SKM-1 (cell line): ENCODE data around the gene DOCK6.
A peak's percentile ranks its signal among the peaks of the same experiment; 100 is the strongest.
"Not testable (repeated sequence)": the region's sequence is repeated elsewhere in the genome, so short reads cannot be mapped to it uniquely, and the experiment has no call there.

Experiments used
- DNase-seq: peaks from one replicate; lab custom pipeline; 2025; ENCODE audit not compliant: unreplicated experiment; lab: John Stamatoyannopoulos, UW

DOCK6 gene

GRCh38 chr19:11177592-11177991 is 84.7 kb downstream of the DOCK6 start:
- no peak for DNase-seq

GRCh38 chr19:11176466-11177193 is 85.7 kb downstream of the DOCK6 start:
- DNase-seq, result no peak

DNA sequence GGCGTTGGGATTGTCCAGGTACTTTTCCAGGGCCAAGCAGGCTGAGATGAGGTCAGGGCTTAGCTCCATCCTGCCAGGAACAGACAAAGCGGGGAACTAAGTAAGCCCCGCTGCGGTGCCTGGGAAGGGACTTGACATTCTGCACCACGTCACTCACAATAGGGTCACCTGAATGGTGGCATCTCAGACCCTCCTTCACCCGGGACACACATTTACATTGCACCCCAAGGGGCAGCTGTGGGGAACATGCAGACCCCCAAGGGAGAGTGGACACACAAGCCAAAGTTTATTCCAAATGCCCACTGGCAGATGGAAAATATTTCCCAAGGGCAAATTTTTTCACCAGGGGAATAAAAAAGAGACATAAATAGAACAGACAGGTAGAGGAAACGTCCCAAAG is 86.4 kb downstream of the DOCK6 start:
- no peak for DNase-seq

DNA sequence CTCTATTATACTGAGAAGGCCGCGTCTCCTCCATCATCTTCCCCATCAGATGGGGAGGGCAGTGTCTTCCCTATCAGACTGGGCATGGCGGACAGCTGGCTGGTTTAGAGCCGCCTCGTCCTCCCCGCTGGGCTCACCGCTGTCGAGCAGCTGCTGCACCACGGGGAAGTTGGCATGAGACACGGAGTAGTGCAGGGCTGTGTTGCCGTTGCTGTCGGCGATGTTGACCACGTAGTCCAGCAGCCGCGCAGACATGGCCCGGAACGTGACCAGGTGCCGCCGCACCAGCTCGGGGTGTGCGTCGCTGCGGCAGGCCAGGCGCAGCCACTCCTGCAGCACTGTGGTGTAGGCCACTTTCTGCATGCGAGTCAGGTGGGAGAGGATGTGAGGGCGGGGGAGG is 88.0 kb downstream of the DOCK6 start:
- DNase-seq, result no peak

DNA sequence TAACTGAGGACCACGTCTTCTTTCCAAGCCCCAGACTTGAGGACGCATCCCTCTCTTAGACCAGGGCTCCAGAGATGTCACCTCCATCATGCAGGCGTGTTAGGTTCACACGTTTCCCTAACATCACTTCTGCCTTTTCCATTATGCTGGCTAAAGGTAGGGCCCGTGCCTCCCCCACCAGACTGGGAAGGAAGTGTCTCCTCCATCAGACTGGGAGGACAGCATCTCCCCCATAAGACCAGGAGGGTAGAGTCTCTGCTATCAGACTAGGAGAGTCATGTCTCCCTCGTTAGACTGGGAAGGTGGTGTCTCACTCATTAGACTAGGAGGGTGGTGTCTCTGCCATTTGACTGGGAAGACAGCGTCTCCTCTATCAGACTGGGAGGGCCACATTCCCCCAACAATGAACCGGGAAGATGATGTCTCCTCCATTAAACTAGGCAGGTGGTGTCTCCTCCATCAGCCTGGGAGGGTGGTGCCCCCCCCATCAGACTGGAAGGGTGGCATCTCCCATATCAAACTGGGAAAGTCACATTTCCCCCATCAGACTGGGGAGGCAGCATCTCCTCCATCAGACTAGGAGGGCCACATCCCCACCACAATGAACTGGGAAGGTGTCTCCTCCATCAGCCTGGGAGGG is 88.7 kb downstream of the DOCK6 start:
- DNase-seq, result no peak

DNA sequence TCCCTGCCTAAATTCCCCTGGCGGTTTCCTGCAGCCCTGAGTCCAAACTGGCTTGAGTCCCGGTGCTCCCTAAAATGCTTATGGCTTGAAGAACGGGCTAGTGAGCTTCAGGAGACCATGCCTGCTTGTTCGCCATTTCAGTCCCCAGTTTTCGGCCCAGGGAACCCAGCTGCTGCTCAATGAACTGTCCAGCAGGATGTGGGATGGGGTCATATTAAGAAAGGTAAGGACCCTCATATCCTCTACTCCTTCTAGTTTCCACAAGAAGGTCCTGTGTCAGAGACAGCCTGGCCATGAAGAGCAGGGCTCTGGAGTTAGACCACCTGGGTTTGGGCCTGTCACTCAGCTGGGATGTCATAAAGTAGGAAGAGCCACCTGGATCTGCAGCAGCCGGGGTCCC is 89.7 kb downstream of the DOCK6 start:
- no peak for DNase-seq

DNA sequence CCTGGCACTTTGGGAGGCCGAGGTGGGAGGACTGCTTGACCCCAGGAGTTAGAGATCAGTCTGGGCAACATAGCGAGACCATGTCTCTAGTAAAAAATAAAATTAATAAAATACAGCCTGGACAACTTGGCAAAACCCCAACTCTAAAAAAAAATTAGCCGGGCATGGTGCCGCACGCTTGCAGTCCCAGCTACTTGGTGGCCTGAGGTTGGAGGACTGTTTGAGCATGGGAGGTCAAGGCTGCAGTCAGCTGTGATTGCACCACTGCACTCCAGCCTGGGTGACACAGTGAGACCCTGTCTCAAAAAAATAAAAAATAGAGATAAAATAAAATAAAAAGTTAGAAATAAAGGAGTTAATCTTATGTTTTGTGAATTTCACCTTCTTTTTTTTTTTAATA is 91.2 kb downstream of the DOCK6 start:
- no peak for DNase-seq

- DNase-seq, result no peak
Measured at GRCh38 chr19:11169896-11170678, 92.2 kb downstream of the DOCK6 start.

DNA sequence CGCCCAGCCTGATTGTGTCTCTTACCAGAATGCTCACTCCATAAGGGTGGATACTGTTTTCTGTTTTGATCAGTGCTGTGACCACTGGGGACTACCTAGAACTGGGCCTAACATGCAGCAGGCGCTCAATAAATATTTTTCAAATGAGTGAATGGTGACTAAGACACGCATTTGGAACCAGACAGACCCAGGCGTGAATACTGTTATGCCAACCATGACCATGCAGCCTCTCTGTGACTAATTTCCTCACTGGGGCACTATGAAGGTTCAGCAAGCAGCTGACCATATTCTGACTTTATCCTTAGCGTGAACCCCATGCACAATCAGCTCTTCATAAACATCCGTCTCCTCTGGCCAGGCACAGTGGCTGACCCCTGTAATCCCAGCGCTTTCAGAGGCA is 93.8 kb downstream of the DOCK6 start:
- DNase-seq, result no peak

GRCh38 chr19:11166281-11167142 is 95.8 kb downstream of the DOCK6 start:
- no peak for DNase-seq

GRCh38 chr19:11165486-11166030 is 96.8 kb downstream of the DOCK6 start:
- no peak for DNase-seq

DNA sequence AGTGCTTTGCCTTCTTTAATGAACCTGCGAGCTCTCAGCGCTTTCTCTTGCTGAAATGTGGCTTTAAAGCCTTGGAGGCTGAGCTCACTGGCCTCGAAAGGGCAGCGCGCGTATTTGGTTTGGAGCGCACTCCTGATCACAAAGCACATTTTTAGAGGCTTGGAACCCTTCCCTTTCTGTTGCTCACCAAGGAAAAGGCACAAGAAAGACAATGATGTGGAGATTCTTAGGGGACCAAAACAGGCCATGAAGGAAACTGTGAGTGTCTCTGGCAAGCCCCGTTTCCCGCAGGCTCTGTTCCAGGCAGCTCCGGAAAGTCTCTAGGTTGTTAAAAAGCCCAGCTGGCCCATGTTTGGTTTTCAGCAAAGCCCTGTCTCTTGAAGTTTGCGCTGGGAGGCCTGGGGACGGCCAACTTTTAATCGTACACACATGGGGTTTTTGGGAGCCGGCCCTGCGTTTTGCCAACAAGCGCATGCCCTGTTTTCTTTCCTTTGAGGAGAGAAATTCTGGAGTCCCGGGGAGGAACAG is 97.4 kb downstream of the DOCK6 start:
- no peak for DNase-seq

- no peak for DNase-seq
Measured at GRCh38 chr19:11164296-11164695, 98.0 kb downstream of the DOCK6 start.

- DNase-seq, result not testable (repeated sequence)
Measured at GRCh38 chr19:11160440-11160768, 101.9 kb downstream of the DOCK6 start.

DNA sequence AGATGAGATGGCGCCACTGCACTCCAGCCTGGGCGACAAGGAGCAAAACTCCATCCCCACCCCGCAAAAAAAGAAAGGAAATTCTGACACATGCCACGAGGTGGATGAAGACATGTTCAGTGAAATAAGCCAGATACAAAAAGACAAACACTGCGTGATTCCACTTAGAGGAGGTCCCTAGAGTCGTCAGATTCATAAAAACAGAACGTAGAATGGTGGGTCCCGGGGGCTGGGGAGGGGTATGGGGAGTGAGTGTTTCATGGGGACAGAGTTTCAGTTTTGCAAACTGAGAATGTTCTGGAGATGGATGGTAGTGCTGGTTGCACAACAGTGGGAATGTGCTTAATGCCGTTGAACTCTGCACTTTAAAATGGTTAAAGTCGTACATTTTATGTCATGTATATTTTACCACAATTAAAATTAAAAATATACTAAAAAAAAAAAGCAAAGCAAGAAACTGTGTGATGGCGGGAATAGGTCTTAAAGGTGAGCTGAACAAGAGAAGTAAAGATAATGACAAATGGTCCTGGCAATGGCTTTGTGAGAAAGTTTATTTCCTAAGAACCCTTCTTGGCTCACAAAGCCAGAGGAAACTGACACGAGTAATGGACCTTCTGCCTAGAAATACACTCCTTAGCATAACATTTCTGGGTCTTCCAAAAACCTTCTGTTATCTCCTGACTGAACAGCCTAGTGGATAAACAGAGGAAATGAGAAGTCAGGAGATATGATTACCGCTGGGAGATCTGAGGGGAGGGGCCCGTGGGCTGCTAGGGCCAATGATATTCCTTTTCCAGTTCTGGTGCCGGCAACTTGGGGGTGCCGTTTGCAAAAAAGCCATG is 102.5 kb downstream of the DOCK6 start:
- no peak for DNase-seq

- DNase-seq, result peak; percentile 98
Measured at GRCh38 chr19:11155373-11156120, 106.8 kb downstream of the DOCK6 start, which contains the start of gene SPC24. TSS of gene SPC24 (minus strand) at chr19:11155782. CDS start at chr19:11155776, 6 bp downstream.

DNA sequence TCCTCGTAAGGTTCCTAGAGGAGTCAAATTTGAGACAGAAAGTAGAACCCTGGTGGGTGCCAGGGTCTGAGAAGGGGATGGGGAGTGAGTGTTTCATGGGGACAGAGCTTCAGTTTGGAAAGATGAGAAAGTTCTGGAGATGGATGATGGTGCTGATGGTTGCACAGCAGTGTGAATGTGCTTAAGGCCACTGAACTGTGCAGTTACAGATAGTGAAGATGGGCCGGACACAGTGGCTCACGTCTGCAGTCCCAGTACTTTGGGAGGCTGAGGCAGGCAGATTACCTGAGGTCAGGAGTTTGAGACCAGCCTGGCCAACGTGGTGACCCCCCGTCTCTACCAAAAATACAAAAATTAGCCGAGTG is 107.7 kb downstream of the DOCK6 start:
- no peak for DNase-seq

GRCh38 chr19:11152318-11153062 is 109.8 kb downstream of the DOCK6 start:
- DNase-seq, result no peak
